Measurements from ENCODE around the gene ZDHHC11. TPM values are rescaled to one million over a fixed set of nuclear protein-coding genes. Genes with fewer than 3 reads are reported as not detected.

ZDHHC11 gene
- total and polyA plus RNA-seq, 3 donors from 2014 or later = 22.9 to 39.7 (median 37.2) TPM

- DNase-seq = no peak
- TF ChIP-seq CTCF (IDR thresholded peaks at IDR 0.05) = no peak
- TF ChIP-seq POLR2A (IDR thresholded peaks at IDR 0.05) = no peak
These were observed 17.8 kb upstream of the ZDHHC11 start for GRCh38 chr5:868428-869135.

GRCh38 chr5:867300-867870, 16.6 kb upstream of the ZDHHC11 start:
- Histone ChIP-seq H3K27ac (no peak overlapping the region), H3K9me3 (no peaks in the 10 kb centered on the region), H3K36me3 (ENCODE audit: low read depth, missing control alignments) (no peaks in the 10 kb centered on the region), H3K4me3 (no peak overlapping the region), H3K27me3 (no peaks in the 10 kb centered on the region), H3K4me1 (peaks cover 6% of the 10 kb centered on the region)
- no peak for DNase-seq
- intact Hi-C loops (cut with DNase I; ENCODE audit: low total_unique reads) = no loop called here
- 95 to 96% methylated on average over 6 of the region's 6 CpGs for WGBS, 2 donors
- TF ChIP-seq POLR2A (IDR thresholded peaks at IDR 0.05) (no peak), CTCF (IDR thresholded peaks at IDR 0.05) (no peak)

More at GRCh38 chr5:868428-869135, 17.8 kb upstream of the ZDHHC11 start:
- WGBS, 2 donors = 96% methylated on average over 13 to 16 of the region's 16 CpGs
- Histone ChIP-seq H3K27me3 (no peaks in the 10 kb centered on the region), H3K27ac (no peak overlapping the region), H3K4me1 (peaks cover 6% of the 10 kb centered on the region), H3K4me3 (no peak overlapping the region), H3K9me3 (no peaks in the 10 kb centered on the region), H3K36me3 (ENCODE audit: low read depth, missing control alignments) (no peaks in the 10 kb centered on the region)
- intact Hi-C loops (cut with DNase I; ENCODE audit: low total_unique reads) = no loop called here

- intact Hi-C loops (cut with DNase I; ENCODE audit: low total_unique reads) = no loop called here
- WGBS, 2 donors = 93% methylated on average over 10 of the region's 10 CpGs; no CpG with 5 or more reads in 1 of the 2 donors
- Histone ChIP-seq H3K9me3 (no peaks in the 10 kb centered on the region), H3K4me3 (no peak overlapping the region), H3K36me3 (ENCODE audit: low read depth, missing control alignments) (no peaks in the 10 kb centered on the region), H3K27ac (no peak overlapping the region), H3K4me1 (peaks cover 6% of the 10 kb centered on the region), H3K27me3 (no peaks in the 10 kb centered on the region)
- DNase-seq = no peak
- TF ChIP-seq CTCF (IDR thresholded peaks at IDR 0.05) = no peak
- no peak for TF ChIP-seq POLR2A (IDR thresholded peaks at IDR 0.05)
These were observed 15.0 kb upstream of the ZDHHC11 start for GRCh38 chr5:865771-866170.

GRCh38 chr5:865168-865521, 14.4 kb upstream of the ZDHHC11 start:
- intact Hi-C loops (cut with DNase I; ENCODE audit: low total_unique reads) = no loop called here
- TF ChIP-seq POLR2A (IDR thresholded peaks at IDR 0.05) (no peak), CTCF (IDR thresholded peaks at IDR 0.05) (no peak)
- Histone ChIP-seq H3K27ac (no peak overlapping the region), H3K27me3 (no peaks in the 10 kb centered on the region), H3K9me3 (no peaks in the 10 kb centered on the region), H3K4me3 (no peak overlapping the region), H3K4me1 (peaks cover 6% of the 10 kb centered on the region), H3K36me3 (ENCODE audit: low read depth, missing control alignments) (no peaks in the 10 kb centered on the region)
- DNase-seq = no peak
- 79 to 91% methylated on average over 16 to 24 of the region's 24 CpGs for WGBS, 2 donors
